SK-N-SH (cell line): Measurements from ENCODE around the gene NFASC. TPM values are rescaled to one million over a fixed set of nuclear protein-coding genes. Genes with fewer than 3 reads are reported as not detected.

Experiments used
- CTCF ChIA-PET: fragments of 300-600, 350-600 bp; formaldehyde crosslinking; extraction: SDS; loops from one replicate; lab custom pipeline; 2021; lab: Yijun Ruan, JAX
- POLR2A ChIA-PET: fragments of 350-600 bp; sonication (Branson Sonifier 250); formaldehyde crosslinking; extraction: SDS; loops from one replicate; lab custom pipeline; 2020; ENCODE audit warnings: antibody characterized with exemption, inconsistent platforms; lab: Yijun Ruan, JAX
- DNase-seq: peaks from one replicate; pipeline ENCODE4 v3.0.0; 2012
- H2AFZ ChIP-seq: fragments of 200-600 bp; sonication (generic); 2 replicates; pipeline ENCODE4 v1.8.1; 2016; ENCODE audit warnings: antibody characterized with exemption, mild to moderate bottlenecking, low read depth
- H3F3A ChIP-seq: fragments of 200-600 bp; sonication (generic); replicated peaks from 2 replicates; pipeline ENCODE3; 2016; ENCODE audit warnings: antibody characterized with exemption, mild to moderate bottlenecking; ENCODE audit not compliant: insufficient read depth
- H3K27ac ChIP-seq, 2 experiments: fragments of 200-500 bp in 1 of 2; fragments of 200-600 bp in 1 of 2; sonication (Bioruptor generic) in 1 of 2; sonication (generic), shearing (Covaris generic) in 1 of 2; 2 replicates each; pipeline versions ENCODE4 v1.5.1 to v1.6.1; 2014 to 2016; ENCODE audit warnings: low read depth in 2 of 2, inconsistent platforms in 1 of 2, low read length in 1 of 2, mild to moderate bottlenecking in 1 of 2, mixed read lengths in 1 of 2
- H3K27me3 ChIP-seq: fragments of 200-600 bp; sonication (generic), shearing (Covaris generic); 2 replicates; pipeline ENCODE4 v1.6.1; 2016; ENCODE audit warnings: mixed run types; ENCODE audit not compliant: insufficient read depth
- H3K36me3 ChIP-seq, 2 experiments: fragments of 200-500 bp in 1 of 2; fragments of 200-600 bp in 1 of 2; sonication (Bioruptor generic) in 1 of 2; sonication (generic) in 1 of 2; replicated peaks in 1 of 2; 2 replicates each; pipeline versions ENCODE3 to v1.5.1; 2014 to 2016; ENCODE audit warnings: low read length in 1 of 2, mild to moderate bottlenecking in 1 of 2; ENCODE audit not compliant: insufficient read depth in 2 of 2, control insufficient read depth in 1 of 2
- H3K4me1 ChIP-seq, 2 experiments: fragments of 200-500 bp in 1 of 2; fragments of 200-600 bp in 1 of 2; sonication (Bioruptor generic) in 1 of 2; sonication (generic), shearing (Covaris generic) in 1 of 2; 2 replicates each; pipeline versions ENCODE4 v1.5.1 to v1.6.1; 2014 to 2016; ENCODE audit warnings: low read depth in 1 of 2, low read length in 1 of 2, mixed run types in 1 of 2; ENCODE audit not compliant: insufficient read depth in 2 of 2, control insufficient read depth in 1 of 2
- H3K4me2 ChIP-seq: fragments of 200-600 bp; sonication (generic), shearing (Covaris generic); 2 replicates; pipeline ENCODE4 v1.6.1; 2017; ENCODE audit warnings: mixed run types
- H3K4me3 ChIP-seq, 2 experiments: fragments of 200-500 bp in 1 of 2; fragments of 200-600 bp in 1 of 2; sonication (Bioruptor generic) in 1 of 2; sonication (generic), shearing (Covaris generic) in 1 of 2; 2 replicates each; pipeline versions ENCODE4 v1.5.1 to v1.8.1; 2014 to 2016; ENCODE audit warnings: low read depth in 2 of 2, inconsistent platforms in 1 of 2, low read length in 1 of 2, mild to moderate bottlenecking in 1 of 2, mixed read lengths in 1 of 2, moderate library complexity in 1 of 2
- H3K79me2 ChIP-seq: fragments of 200-600 bp; sonication (generic); 2 replicates; pipeline ENCODE4 v1.8.1; 2017; ENCODE audit warnings: mild to moderate bottlenecking; ENCODE audit not compliant: insufficient read depth
- H3K9ac ChIP-seq: fragments of 200-600 bp; sonication (generic); 2 replicates; pipeline ENCODE4 v1.6.1; 2017; ENCODE audit warnings: mixed run types
- H3K9me2 ChIP-seq: fragments of 200-600 bp; sonication (generic); 2 replicates; pipeline ENCODE4 v1.6.1; 2017; ENCODE audit warnings: mixed run types
- H3K9me3 ChIP-seq: fragments of 200-600 bp; sonication (generic); 2 replicates; pipeline ENCODE4 v1.6.1; 2017; ENCODE audit warnings: mixed run types, mild to moderate bottlenecking, moderate library complexity
- H4K20me1 ChIP-seq: fragments of 200-600 bp; sonication (generic); 2 replicates; pipeline ENCODE4 v1.6.1; 2017; ENCODE audit warnings: mild to moderate bottlenecking, mixed run types; ENCODE audit not compliant: insufficient read depth
- CHD2 ChIP-seq: fragments of 150-350 bp; IDR thresholded peaks from 2 replicates; pipeline ENCODE4 v1.6.1; 2018; ENCODE audit warnings: low read length; ENCODE audit not compliant: partially characterized antibody
- CTCF ChIP-seq: fragments of 200-600 bp; sonication (generic); IDR thresholded peaks from 2 replicates; pipeline ENCODE4 v1.6.1; 2017; ENCODE audit warnings: antibody characterized with exemption, mild to moderate bottlenecking, moderate library complexity
- ELF1 ChIP-seq: IDR thresholded peaks from 2 replicates; pipeline ENCODE4 v1.4.0; 2012
- EP300 ChIP-seq, 2 experiments: IDR thresholded peaks; 2 replicates each; pipeline versions ENCODE4 v1.4.0 to v1.6.1; 2012; ENCODE audit warnings: borderline replicate concordance in 1 of 2, low read depth in 1 of 2, low read length in 1 of 2
- EZH2phosphoT487 ChIP-seq: fragments of 200-600 bp; sonication (generic); IDR thresholded peaks from 2 replicates; pipeline ENCODE4 v1.6.1; 2017; ENCODE audit warnings: low read depth, mixed run types, mild to moderate bottlenecking, antibody characterized with exemption, moderate library complexity, borderline replicate concordance
- FOXJ3 ChIP-seq: sonication (generic); formaldehyde crosslinking; IDR thresholded peaks from 2 replicates; pipeline ENCODE4 v1.5.1; 2020; ENCODE audit warnings: mild to moderate bottlenecking, missing genetic modification reagents
- FOXM1 ChIP-seq: IDR thresholded peaks from 2 replicates; pipeline ENCODE4 v1.4.0; 2012; ENCODE audit warnings: low read depth, mild to moderate bottlenecking
- GABPA ChIP-seq: IDR thresholded peaks from 2 replicates; pipeline ENCODE4 v1.4.0; 2012; ENCODE audit warnings: low read depth, mild to moderate bottlenecking
- IRF3 ChIP-seq: fragments of 150-350 bp; IDR thresholded peaks from 2 replicates; pipeline ENCODE4 v1.6.1; 2016; ENCODE audit warnings: mild to moderate bottlenecking, low read depth, low read length
- JUND ChIP-seq: IDR thresholded peaks from 2 replicates; pipeline ENCODE4 v1.4.0; 2012
- MXI1 ChIP-seq: IDR thresholded peaks from 2 replicates; pipeline ENCODE4 v1.6.1; 2012; ENCODE audit warnings: mild to moderate bottlenecking, low read depth, low read length, improper control_type of control experiment
- NRF1 ChIP-seq: IDR thresholded peaks from 2 replicates; pipeline ENCODE4 v1.6.1; 2012; ENCODE audit warnings: low read depth, mild to moderate bottlenecking, low read length
- RCOR1 ChIP-seq: fragments of 150-350 bp; IDR thresholded peaks from 2 replicates; pipeline ENCODE4 v1.6.1; 2017; ENCODE audit warnings: antibody characterized with exemption, low read length
- REST ChIP-seq: IDR thresholded peaks from 2 replicates; pipeline ENCODE4 v1.6.1; 2012; ENCODE audit warnings: mild to moderate bottlenecking, low read depth, low read length, moderate library complexity
- RFX5 ChIP-seq: IDR thresholded peaks from 2 replicates; pipeline ENCODE4 v1.6.1; 2012; ENCODE audit warnings: mild to moderate bottlenecking, improper control_type of control experiment, low read length
- SIN3A ChIP-seq: IDR thresholded peaks from 2 replicates; pipeline ENCODE4 v1.6.1; 2012; ENCODE audit warnings: low read depth, mild to moderate bottlenecking, low read length, moderate library complexity, borderline replicate concordance
- SMC3 ChIP-seq: IDR thresholded peaks from 2 replicates; pipeline ENCODE4 v1.6.1; 2012; ENCODE audit warnings: low read depth, low read length, improper control_type of control experiment
- TAF1 ChIP-seq: IDR thresholded peaks from 2 replicates; pipeline ENCODE4 v1.6.1; 2012; ENCODE audit warnings: low read depth, mild to moderate bottlenecking, low read length, moderate library complexity, borderline replicate concordance
- TCF12 ChIP-seq: IDR thresholded peaks from 2 replicates; pipeline ENCODE4 v1.4.0; 2012
- YY1 ChIP-seq: IDR thresholded peaks from 2 replicates; pipeline ENCODE4 v1.4.0; 2012; ENCODE audit warnings: low read depth, mild to moderate bottlenecking
- WGBS: methylation state at CpG from one replicate; pipeline ENCODE4 v1.1.6; 2017; ENCODE audit warnings: low lambda C conversion rate; 5-methylcytosine and 5-hydroxymethylcytosine counted together
- polyA plus RNA-seq, 3 experiments: library from polyadenylated mRNA; depleted of rRNA; stranded (reverse); fragments of >200 nt; gene quantifications; 2 replicates each; pipeline ENCODE4 v1.2.3, GENCODE V29; 2012

The NFASC gene
- polyA plus RNA-seq, 1 of the 3 experiments (the other 2 are of a cell fraction), result 6.0 TPM

- ChIA-PET CTCF (interaction anchor here (0.8 to 12.3 kb wide), 4 partner anchors 9 to 275 kb away, joined by 3 to 123 read pairs (median 28); no protein-coding TSS in a partner anchor), POLR2A (no interaction called here)
- Histone ChIP-seq H3K27me3 (no peaks in the 10 kb centered on the region), H3K79me2 (no peaks in the 10 kb centered on the region), H3K4me1 (no peaks in the 10 kb centered on the region), H3K4me3 (no peak overlapping the region), H3K9me2 (no peaks in the 10 kb centered on the region), H3K9ac (no peak overlapping the region), H3K9me3 (no peaks in the 10 kb centered on the region), H3K36me3 (no peaks in the 10 kb centered on the region), H3F3A (no peaks in the 10 kb centered on the region), H2AFZ (no peak overlapping the region), H3K27ac (no peak overlapping the region), H4K20me1 (no peaks in the 10 kb centered on the region), H3K4me2 (no peak overlapping the region)
- DNase-seq, result no peak
- TF ChIP-seq CTCF (no peak), MXI1 (no peak), NRF1 (no peak)
- WGBS, result 75% methylated on average over 3 of the region's 3 CpGs
These were observed 110.3 kb downstream of the NFASC start for GRCh38 chr1:204980840-204981405.

- Histone ChIP-seq H3K27ac (no peak overlapping the region), H4K20me1 (no peaks in the 10 kb centered on the region), H3K4me3 (no peak overlapping the region), H2AFZ (no peak overlapping the region), H3K27me3 (no peaks in the 10 kb centered on the region), H3K9me2 (no peaks in the 10 kb centered on the region), H3K9ac (no peak overlapping the region), H3K36me3 (no peaks in the 10 kb centered on the region), H3K4me1 (no peaks in the 10 kb centered on the region), H3F3A (no peaks in the 10 kb centered on the region), H3K9me3 (no peaks in the 10 kb centered on the region), H3K4me2 (no peak overlapping the region), H3K79me2 (no peaks in the 10 kb centered on the region)
- ChIA-PET CTCF (interaction anchor here (0.7 to 26.4 kb wide), 4 partner anchors 8 to 158 kb away, joined by 3 to 756 read pairs (median 12); no protein-coding TSS in a partner anchor), POLR2A (no interaction called here)
- 74% methylated on average over 11 of the region's 11 CpGs for WGBS
- DNase-seq, result no peak
- no peak for TF ChIP-seq YY1
- no peak for TF ChIP-seq RCOR1
- TF ChIP-seq SIN3A, result no peak
- TF ChIP-seq CTCF, result no peak
- TF ChIP-seq FOXM1, result no peak
- no peak for TF ChIP-seq REST
- TF ChIP-seq IRF3, result no peak
- no peak for TF ChIP-seq CHD2
- TF ChIP-seq GABPA, result no peak
- TF ChIP-seq FOXJ3 (CRISPR knock-in tag), result no peak
- TF ChIP-seq JUND, result no peak
- TF ChIP-seq TAF1, result no peak
- no peak for TF ChIP-seq RFX5
- no peak for TF ChIP-seq SMC3
- TF ChIP-seq EZH2phosphoT487, result no peak
- TF ChIP-seq EP300 (IDR thresholded peaks at IDR 0.05; ENCODE audit: borderline replicate concordance in 1 of 2, low read depth in 1 of 2, low read length in 1 of 2), result no peak
- no peak for TF ChIP-seq TCF12
- no peak for TF ChIP-seq NRF1
- no peak for TF ChIP-seq ELF1
These were observed 112.5 kb downstream of the NFASC start for GRCh38 chr1:204983136-204983535.
